ENCODE measurements around the gene POLR2J3.
"Not testable (repeated sequence)": the region's sequence is repeated elsewhere in the genome, so short reads cannot be mapped to it uniquely, and the experiment has no call there.

The POLR2J3 gene

DNA sequence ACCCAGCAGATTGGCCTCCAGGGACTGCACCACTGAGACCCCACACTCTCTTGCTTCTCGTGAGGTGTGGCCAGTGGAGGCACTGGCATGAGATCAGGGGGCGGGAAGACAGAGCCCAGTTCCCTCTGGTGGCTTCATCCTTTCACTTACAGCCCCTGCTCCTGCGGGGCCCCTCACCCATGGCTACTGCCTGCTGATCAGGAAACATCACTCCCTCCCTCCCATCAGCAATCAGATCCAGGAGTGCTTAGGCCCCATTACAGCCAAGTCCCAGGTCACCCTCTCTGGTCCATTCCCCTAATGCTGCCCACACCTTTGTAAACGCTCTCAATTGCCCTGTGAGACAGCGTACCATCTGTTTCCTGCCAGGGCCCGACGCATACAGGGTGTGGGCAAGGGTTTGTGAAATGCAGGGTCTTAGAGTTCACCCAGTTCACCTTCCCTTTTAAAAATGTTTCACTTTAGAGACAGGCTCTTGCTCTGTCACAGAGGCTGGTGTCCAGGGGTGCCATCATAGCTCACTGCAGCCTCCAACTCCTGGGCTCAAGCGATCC lies 37.2 kb downstream of the POLR2J3 start:
- H3K4me3 ChIP-seq (ENCODE audit: control insufficient read depth, low read depth, low read length); DNase-seq (ENCODE audit: low read depth): not testable (repeated sequence)

DNA sequence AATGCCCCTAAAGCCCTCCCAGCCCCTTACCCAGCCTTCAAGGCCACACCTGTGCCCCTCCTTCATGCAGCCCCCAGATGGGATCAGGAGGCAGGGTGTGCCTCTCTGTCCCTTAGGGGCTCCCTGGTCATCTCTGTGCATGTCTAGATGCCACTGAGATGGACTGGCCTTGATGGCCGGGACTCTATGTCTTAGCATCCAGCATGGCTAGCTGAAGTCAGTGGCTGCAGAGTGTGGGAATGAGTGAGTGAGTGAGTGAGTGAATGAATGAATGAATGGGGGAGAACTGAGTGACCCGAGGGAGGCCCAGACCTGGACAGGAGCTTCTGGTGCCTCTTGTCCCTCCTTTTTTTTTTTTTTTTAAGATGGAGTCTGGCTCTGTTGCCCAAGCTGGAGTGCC lies 40.3 kb downstream of the POLR2J3 start:
- not testable (repeated sequence) for DNase-seq (ENCODE audit: low read depth); H3K4me3 ChIP-seq (ENCODE audit: control insufficient read depth, low read depth, low read length)

DNA sequence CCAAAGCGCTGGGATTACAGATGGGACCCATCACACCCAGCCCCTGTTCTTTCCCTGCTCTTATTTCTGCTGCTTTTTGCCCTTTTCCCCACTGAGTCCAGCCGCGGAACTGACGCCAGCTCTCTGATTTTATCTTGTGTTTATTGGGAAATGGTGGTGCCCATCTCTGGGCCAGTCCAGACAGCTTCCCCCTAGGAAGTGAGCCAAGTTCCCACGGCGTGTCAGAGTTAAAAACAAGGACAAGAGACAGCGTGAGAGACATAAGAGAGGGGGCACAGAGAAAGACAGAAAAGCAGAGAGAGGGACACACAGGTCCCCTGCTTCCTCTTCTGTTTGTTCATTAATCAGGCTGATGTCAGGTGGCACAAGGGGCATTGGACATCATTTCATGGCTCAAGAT lies 40.8 kb downstream of the POLR2J3 start:
- DNase-seq (ENCODE audit: low read depth): not testable (repeated sequence)

DNA sequence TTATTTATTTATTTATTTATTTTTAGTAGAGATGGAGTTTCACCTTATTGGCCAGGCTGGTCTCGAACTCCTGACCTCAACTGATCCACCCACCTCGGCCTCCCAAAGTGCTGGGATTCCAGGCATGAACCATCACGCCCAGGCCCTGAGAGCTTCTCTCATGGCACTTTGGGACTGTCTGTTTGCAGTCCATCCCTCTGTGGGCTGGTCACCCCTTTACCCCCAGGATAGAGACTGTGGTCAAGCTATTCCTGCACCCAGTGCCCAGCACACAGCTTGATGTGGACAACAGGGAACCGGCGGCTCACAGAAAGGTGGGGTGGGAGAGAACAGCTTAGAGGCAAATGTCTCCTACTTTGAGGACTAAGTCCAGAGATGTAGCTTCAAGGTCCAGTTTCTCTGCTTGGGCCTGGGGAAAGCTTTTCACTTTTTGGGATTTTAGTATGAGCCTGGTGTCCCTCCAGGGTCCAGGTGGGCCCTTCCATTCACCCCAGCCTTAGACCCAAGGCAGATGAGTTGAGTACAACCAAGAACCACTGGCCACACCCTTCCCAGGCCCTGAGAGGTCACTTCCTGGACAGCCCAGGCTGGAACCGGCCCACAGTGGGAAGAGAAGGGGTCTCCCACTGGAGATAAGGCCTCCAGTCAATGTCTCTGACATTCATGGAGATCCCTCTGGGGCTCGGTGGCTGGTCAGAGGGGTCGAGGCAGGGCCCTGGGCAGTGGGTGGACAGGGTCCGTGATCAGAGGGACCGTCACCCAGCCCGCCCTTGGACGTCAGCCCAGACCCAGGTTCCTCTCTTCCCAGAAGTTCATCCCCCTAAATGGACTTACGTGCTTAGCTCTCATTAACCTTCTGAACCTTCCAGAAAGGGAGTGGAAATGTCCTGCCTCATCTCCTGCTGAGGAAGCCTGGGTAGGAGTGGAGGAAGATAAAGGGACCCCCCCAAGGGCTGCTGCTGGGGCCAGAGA lies 44.3 kb downstream of the POLR2J3 start:
- DNase-seq (ENCODE audit: low read depth); H3K4me3 ChIP-seq (ENCODE audit: control insufficient read depth, low read depth, low read length): not testable (repeated sequence)

More for the DNA sequence above, 40.8 kb downstream of the POLR2J3 start:
- H3K4me3 ChIP-seq (ENCODE audit: control insufficient read depth, low read depth, low read length): not testable (repeated sequence)

DNA sequence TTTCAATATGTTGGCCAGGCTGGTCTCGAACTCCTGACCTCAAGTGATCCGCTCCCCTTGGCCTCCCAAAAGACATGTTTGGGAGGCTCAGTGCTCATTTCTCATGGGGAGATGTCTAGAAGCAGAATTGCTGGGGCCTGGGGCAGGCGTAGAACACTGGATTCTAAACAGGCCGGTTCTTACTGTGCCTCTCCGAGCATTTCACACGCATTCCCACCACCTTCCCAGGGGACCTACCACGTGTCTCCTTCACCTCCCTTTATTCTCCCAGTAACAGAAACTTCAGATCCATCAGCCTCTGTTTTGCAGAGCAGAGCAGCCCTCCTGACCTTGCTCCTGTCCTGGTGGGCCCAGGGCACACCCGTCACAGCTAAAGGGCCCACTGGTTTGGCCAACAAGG lies 45.2 kb downstream of the POLR2J3 start:
- not testable (repeated sequence) for H3K4me3 ChIP-seq (ENCODE audit: control insufficient read depth, low read depth, low read length); DNase-seq (ENCODE audit: low read depth)

DNA sequence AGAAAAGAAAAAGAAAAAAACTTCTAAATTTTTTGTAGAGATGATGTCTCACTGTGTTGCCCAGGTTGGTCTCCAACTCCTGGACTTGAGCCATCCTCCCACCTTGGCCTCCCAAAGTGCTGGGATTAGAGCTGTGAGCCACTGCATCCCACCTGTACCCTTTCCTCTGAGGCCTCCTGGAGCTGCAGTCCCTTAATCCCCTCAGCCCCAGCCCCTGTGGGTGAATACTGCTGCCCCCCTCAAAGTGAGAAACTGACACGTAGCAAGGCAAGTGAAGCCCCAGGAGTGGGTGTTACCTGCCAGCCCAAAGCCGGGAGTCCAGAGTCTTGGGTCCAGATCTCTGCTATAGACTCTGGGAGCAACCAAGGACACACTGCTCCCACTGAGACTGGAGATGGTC lies 47.6 kb downstream of the POLR2J3 start:
- not testable (repeated sequence) for DNase-seq (ENCODE audit: low read depth); H3K4me3 ChIP-seq (ENCODE audit: control insufficient read depth, low read depth, low read length)

DNA sequence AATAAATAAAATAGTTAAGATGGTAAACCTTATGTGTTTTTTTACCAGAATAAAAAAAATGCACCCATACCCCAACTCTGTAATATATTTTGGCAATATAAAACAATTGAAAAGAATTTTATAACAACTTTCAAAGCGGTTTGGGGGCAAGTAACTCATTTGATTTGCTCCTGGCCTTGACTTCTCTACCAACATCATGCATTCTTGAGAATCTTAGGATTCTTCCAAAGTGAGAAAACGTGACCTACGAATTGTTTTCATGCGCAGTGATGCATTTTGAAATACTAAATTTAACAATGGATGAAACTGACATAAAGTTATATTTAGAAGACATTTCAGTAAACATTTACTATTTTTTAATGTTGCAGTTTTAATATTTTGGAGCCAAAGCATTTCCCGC lies 51.6 kb downstream of the POLR2J3 start:
- not testable (repeated sequence) for H3K4me3 ChIP-seq (ENCODE audit: control insufficient read depth, low read depth, low read length); DNase-seq (ENCODE audit: low read depth)

DNA sequence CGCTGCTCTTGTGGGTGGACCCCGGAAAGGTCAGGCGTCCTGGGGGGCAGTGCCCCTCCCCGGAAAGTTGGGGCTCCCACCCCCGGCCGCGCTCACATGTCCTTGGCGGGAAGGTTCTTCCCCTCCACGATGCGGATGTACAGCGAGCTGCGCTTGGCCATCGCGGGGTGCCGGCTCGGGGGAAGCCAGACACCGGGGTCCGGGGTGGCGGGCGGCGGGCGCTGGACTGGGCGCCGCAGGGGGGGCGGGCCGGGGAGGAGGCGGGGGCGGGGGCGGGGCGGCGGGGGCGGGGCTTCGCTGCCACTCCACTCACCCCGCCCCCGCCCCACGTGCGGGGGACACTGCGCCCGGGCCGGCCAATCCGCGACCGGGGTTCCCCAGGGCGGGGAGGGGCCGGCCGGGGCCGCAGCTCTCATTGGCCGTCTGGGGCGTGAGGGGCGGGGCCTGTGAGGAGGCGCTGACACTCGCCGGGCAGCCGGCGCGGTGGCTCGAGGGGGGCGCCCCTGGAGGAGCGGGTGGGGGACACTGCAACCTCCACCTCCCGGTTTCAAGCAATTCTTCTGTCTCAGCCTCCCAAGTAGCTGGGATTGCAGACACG lies 54.7 kb downstream of the POLR2J3 start, which contains the start of gene RASA4B:
TSS of gene RASA4B (minus strand) at position 228 of the 598 bp plus-strand sequence. CDS start at position 161, 67 bp downstream.
- not testable (repeated sequence) for H3K4me3 ChIP-seq (ENCODE audit: control insufficient read depth, low read depth, low read length); DNase-seq (ENCODE audit: low read depth)
